Thyroid gland (tissue), 4 donors: ENCODE data around the gene KAT2A. TPM values are rescaled to one million over a fixed set of nuclear protein-coding genes. Genes with fewer than 3 reads are reported as not detected.

Experiments
- DNase-seq, 2 donors: peaks; one replicate each; pipeline ENCODE4 v3.0.0-alpha.2; 2019
- H3K27ac ChIP-seq, 3 donors: fragments of 200-600 bp; sonication (generic); 1 replicate in 2 of 3; 2 replicates in 1 of 3; pipeline ENCODE4 v1.5.1; 2016 to 2019; ENCODE audit warnings: mild to moderate bottlenecking in 1 of 3, moderate library complexity in 1 of 3
- H3K27me3 ChIP-seq: fragments of 200-600 bp; sonication (generic); one replicate; pipeline ENCODE4 v1.5.1; 2019
- H3K36me3 ChIP-seq, 2 donors: fragments of 200-600 bp; sonication (generic); one replicate each; pipeline ENCODE4 v1.5.1; 2016 to 2019
- H3K4me1 ChIP-seq, 2 donors: fragments of 200-600 bp; sonication (generic); one replicate each; pipeline ENCODE4 v1.5.1; 2017 to 2019
- H3K4me3 ChIP-seq, 3 donors: fragments of 200-600 bp; sonication (generic); replicated peaks in 1 of 3; 1 replicate in 2 of 3; 2 replicates in 1 of 3; pipeline ENCODE4 v1.5.1; 2016; ENCODE audit warnings: mild to moderate bottlenecking in 1 of 3
- H3K9me3 ChIP-seq: fragments of 200-600 bp; sonication (generic); one replicate; pipeline ENCODE4 v1.5.1; 2017
- POLR2A ChIP-seq, 2 donors: fragments of 450-650 bp; IDR thresholded peaks; one replicate each; pipeline ENCODE4 v1.6.1; 2017; ENCODE audit warnings: antibody characterized with exemption in 2 of 2, mild to moderate bottlenecking in 2 of 2, moderate library complexity in 1 of 2
- WGBS, 2 donors: methylation state at CpG; one replicate each; pipeline ENCODE4 v1.1.5; 2017; 5-methylcytosine and 5-hydroxymethylcytosine counted together
- intact Hi-C: fragments of 100-400 bp; cut with DNase I; formaldehyde crosslinking; loops from one replicate; pipeline ENCODE4 v1.15.1; 2023
- total RNA-seq, 4 donors: library from RNA; depleted of rRNA; stranded (reverse); fragments of >200 nt; gene quantifications; one replicate each; pipeline ENCODE4 v1.2.3, GENCODE V29; 2016
- TF ChIP-seq, protein P1 (sequence below), 6 experiments: fragments of 200-600 bp in 3 of 6; fragments of 450-650 bp in 3 of 6; sonication (generic) in 3 of 6; IDR thresholded peaks; one replicate each; pipeline ENCODE4 v1.5.1; 2016 to 2019; ENCODE audit warnings: antibody characterized with exemption in 6 of 6, mild to moderate bottlenecking in 2 of 6, inconsistent platforms in 1 of 6, moderate library complexity in 1 of 6

Gene KAT2A
- total RNA-seq = 10 to 100 TPM; 14.2 to 37.9 (median 23.3) TPM

DNA sequence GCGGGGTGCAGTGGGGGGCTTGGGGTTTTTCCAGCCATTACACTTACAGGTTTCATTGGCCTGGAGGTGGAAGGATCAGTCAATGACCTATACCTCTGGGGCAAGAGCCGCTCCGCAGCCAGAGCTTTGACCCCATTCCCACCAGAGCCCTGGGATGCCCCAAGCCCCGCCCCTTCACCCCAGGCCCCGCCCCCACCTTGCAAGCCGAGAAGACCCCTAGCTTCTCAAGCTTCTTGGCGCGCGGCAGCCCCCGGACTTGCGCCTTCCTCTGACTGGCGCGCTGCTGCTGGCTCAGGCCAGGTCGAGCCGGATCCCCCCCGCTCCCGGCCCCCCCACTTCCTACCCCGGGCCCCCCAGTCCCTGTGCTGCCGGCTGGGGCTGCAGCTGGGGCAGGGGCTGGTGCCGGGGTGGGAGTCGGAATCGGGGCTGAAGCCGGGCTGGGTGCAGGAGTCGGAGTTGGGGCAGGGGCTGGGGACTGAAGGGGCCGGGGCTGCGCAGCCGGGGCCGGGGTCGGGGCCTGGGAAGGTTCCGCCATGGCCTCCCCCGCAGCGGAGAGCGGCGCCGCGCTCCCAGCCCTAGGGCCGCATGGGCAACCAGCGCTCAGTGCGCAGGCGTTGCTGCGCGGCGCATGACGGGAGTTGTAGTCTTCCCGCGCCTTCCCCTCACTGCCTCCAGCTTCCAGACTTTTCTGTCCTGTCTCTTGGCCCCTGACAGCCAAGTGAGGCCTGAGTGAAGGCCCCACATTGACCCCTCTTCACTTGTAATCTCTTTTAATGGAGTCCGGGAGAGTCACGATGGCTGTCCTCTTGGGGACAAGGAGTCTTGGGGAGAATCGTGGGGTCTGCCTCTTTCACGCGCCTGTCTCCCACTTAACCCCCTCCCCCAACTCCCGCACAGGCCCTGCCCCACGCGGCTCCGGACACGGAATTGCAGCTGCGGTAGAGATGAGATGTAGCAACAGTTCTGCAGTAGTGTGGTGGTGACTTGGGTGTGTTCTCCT lies at the start of gene KAT2A:
TSS of gene KAT2A (minus strand) at position 598 of the 1,000 bp plus-strand sequence. CDS start at position 535, 63 bp downstream.
- WGBS, 2 donors = 8% methylated on average over 40 to 48 of the region's 57 CpGs
- Histone ChIP-seq H3K27me3 (no peaks in the 10 kb centered on the region), H3K4me1 (peaks cover 12 to 18% of the 10 kb centered on the region in 2 donors), H3K27ac (peak within 1 kb of the TSS in 1 of 3 donors; percentile 59), H3K36me3 (peaks cover 7 to 11% of the 10 kb centered on the region in 2 donors), H3K4me3 (peak within 1 kb of the TSS in 2 of 3 donors; percentile 62 to 81), H3K9me3 (no peaks in the 10 kb centered on the region)
- TF ChIP-seq POLR2A (IDR thresholded peaks at IDR 0.05) = peak in 1 of 2 donors; percentile 55
- TF ChIP-seq, protein P1, sequence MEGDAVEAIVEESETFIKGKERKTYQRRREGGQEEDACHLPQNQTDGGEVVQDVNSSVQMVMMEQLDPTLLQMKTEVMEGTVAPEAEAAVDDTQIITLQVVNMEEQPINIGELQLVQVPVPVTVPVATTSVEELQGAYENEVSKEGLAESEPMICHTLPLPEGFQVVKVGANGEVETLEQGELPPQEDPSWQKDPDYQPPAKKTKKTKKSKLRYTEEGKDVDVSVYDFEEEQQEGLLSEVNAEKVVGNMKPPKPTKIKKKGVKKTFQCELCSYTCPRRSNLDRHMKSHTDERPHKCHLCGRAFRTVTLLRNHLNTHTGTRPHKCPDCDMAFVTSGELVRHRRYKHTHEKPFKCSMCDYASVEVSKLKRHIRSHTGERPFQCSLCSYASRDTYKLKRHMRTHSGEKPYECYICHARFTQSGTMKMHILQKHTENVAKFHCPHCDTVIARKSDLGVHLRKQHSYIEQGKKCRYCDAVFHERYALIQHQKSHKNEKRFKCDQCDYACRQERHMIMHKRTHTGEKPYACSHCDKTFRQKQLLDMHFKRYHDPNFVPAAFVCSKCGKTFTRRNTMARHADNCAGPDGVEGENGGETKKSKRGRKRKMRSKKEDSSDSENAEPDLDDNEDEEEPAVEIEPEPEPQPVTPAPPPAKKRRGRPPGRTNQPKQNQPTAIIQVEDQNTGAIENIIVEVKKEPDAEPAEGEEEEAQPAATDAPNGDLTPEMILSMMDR (IDR thresholded peaks at IDR 0.05) = no peak
- intact Hi-C loops = no loop called here
- DNase-seq = peak; percentile 76 to 81

DNA sequence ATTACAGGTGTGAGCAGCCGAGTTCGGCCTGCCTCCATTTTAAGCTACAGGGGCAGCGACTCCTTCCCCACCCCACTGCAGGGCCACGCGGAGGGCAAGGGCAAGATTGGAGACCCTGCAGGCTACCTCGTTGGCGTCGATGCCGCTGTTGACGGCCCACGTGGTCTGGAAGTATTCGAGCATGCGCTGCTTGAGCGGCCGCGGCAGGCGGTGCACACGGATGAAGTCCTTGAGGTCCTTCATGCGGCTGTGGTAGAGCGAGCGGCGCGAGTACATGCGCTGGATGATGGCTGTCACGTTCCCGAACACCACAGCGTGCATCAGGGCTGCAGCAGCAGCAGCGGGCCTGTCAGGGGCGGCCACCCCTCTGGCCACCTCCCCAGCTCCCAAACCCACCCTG lies 48.2 kb upstream of the KAT2A start:
- no peak for TF ChIP-seq POLR2A (IDR thresholded peaks at IDR 0.05)
- TF ChIP-seq, protein P1 (IDR thresholded peaks at IDR 0.05) = no peak
- intact Hi-C loops = no loop called here
- no peak overlapping the region for H3K4me3 ChIP-seq
- H3K27me3 ChIP-seq = no peaks in the 10 kb centered on the region
- no peak overlapping the region for H3K27ac ChIP-seq
- H3K36me3 ChIP-seq = no peaks in the 10 kb centered on the region
- no peaks in the 10 kb centered on the region for H3K4me1 ChIP-seq
- 91 to 97% methylated on average over 23 to 24 of the region's 29 CpGs for WGBS, 2 donors
- H3K9me3 ChIP-seq = no peaks in the 10 kb centered on the region
- no peak for DNase-seq

DNA sequence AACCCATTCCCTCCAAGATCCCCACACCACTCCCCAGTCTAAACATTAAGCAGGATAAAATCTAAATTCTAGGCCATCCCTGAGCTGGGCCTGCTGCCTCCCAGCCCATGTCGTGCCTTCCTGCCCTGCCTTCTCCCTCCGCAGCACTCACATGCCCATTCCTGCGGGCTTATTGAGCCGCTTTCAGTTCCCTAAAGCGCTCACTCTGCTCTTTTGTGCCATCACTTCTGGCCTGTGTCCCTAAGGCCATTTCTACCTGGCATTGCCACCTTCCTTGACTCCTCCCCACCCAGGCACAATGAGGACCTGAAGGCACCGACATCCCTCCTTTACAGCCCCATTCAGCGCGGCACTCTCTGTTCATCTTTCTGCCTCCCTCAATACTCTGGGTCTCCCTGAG lies 46.6 kb upstream of the KAT2A start:
- WGBS, 2 donors = 93 to 95% methylated on average over 8 of the region's 8 CpGs
- intact Hi-C loops = no loop called here
- Histone ChIP-seq H3K36me3 (no peaks in the 10 kb centered on the region), H3K4me1 (no peaks in the 10 kb centered on the region), H3K27ac (no peak overlapping the region), H3K9me3 (no peaks in the 10 kb centered on the region), H3K4me3 (no peak overlapping the region), H3K27me3 (no peaks in the 10 kb centered on the region)
- TF ChIP-seq, protein P1 (IDR thresholded peaks at IDR 0.05) = no peak
- TF ChIP-seq POLR2A (IDR thresholded peaks at IDR 0.05) = no peak
- no peak for DNase-seq

DNA sequence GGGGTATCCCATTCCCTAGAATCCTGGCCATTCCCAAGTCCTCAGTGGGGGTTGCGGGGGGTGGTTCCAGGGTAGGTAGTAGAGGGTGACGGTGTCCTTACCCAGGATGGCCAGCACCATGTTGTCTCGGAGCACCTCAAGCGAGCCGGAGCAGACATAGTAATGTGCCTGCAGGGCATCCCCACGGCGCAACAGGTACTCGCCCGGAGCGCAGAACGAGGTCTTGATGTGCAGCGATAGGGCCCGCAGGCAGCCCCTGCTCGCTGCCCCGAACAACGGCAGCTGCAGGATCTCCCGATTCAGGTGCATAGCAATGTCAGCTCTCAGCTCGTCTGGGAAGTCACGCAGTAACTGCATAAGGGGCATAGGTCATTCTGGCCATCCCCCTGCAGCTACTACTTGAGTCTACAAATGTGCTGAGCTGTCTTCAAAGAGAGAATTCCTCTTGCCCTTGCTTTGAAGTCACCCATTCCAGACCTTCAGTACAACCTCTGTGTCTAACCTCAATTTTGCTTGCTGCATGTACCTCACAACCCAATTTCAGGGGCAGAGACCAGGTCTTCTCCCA lies 45.1 kb upstream of the KAT2A start:
- WGBS, 2 donors = 82 to 94% methylated on average over 13 of the region's 19 CpGs
- Histone ChIP-seq H3K36me3 (no peaks in the 10 kb centered on the region), H3K27me3 (no peaks in the 10 kb centered on the region), H3K4me3 (no peak overlapping the region), H3K4me1 (no peaks in the 10 kb centered on the region), H3K27ac (no peak overlapping the region), H3K9me3 (no peaks in the 10 kb centered on the region)
- intact Hi-C loops = no loop called here
- no peak for DNase-seq
- no peak for TF ChIP-seq POLR2A (IDR thresholded peaks at IDR 0.05)
- TF ChIP-seq, protein P1 (IDR thresholded peaks at IDR 0.05) = no peak

DNA sequence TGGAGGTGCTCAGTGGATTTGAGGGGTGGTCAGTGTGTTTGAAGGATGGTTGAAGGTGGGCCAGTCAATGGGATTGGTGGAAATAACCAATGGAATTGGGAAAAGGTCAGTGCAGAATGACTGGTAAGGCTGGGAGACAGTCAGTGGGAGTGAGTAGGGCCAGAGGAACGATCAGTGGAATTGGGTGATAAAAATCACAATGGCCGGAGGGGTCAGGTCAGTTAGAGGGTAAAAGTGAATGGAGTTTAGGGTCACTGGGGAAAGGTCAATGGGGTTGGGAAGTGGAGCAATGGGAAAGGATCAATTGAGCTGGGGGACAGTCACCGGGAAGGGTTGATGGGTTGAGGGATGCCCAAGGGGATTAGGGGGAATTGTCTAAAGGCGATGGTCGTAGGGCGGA lies 44.6 kb upstream of the KAT2A start:
- Histone ChIP-seq H3K9me3 (no peaks in the 10 kb centered on the region), H3K4me3 (no peak overlapping the region), H3K4me1 (no peaks in the 10 kb centered on the region), H3K27me3 (no peaks in the 10 kb centered on the region), H3K27ac (no peak overlapping the region), H3K36me3 (no peaks in the 10 kb centered on the region)
- WGBS, 2 donors = 76 to 81% methylated on average over 6 of the region's 6 CpGs
- intact Hi-C loops = no loop called here
- DNase-seq = no peak
- TF ChIP-seq, protein P1 (IDR thresholded peaks at IDR 0.05) = no peak
- TF ChIP-seq POLR2A (IDR thresholded peaks at IDR 0.05) = no peak
